Skeletal muscle tissue (tissue), 4 donors: ENCODE measurements around the gene TMED3. TPM values are rescaled to one million over a fixed set of nuclear protein-coding genes. Genes with fewer than 3 reads are reported as not detected.

Experiments
- H3K27ac ChIP-seq: one replicate; pipeline ENCODE4 v1.7.0; 2013; ENCODE audit warnings: mild to moderate bottlenecking, low read depth, low read length, inconsistent platforms
- H3K27me3 ChIP-seq, 3 donors: one replicate each; pipeline ENCODE4 v1.7.0; 2013; ENCODE audit warnings: low read length in 3 of 3; ENCODE audit not compliant: control insufficient read depth in 3 of 3, insufficient read depth in 3 of 3
- H3K36me3 ChIP-seq, 3 donors: one replicate each; pipeline ENCODE4 v1.7.0; 2013; ENCODE audit warnings: low read length in 3 of 3; ENCODE audit not compliant: control insufficient read depth in 3 of 3, insufficient read depth in 3 of 3
- H3K4me1 ChIP-seq, 3 donors: one replicate each; pipeline ENCODE4 v1.7.0; 2013; ENCODE audit warnings: low read length in 3 of 3, mild to moderate bottlenecking in 3 of 3; ENCODE audit not compliant: control insufficient read depth in 3 of 3, insufficient read depth in 3 of 3
- H3K4me3 ChIP-seq, 3 donors: one replicate each; pipeline ENCODE4 v1.7.0; 2013; ENCODE audit warnings: low read length in 3 of 3
- H3K9ac ChIP-seq, 3 donors: one replicate each; pipeline ENCODE4 v1.7.0; 2013; ENCODE audit warnings: low read length in 3 of 3, mild to moderate bottlenecking in 3 of 3, moderate library complexity in 2 of 3, low read depth in 1 of 3
- H3K9me3 ChIP-seq, 3 donors: one replicate each; pipeline ENCODE4 v1.7.0; 2013; ENCODE audit warnings: low read length in 3 of 3; ENCODE audit not compliant: control insufficient read depth in 3 of 3
- total RNA-seq: library from RNA; depleted of rRNA; stranded (reverse); fragments of >200 nt; gene quantifications from one replicate; pipeline ENCODE4 v1.2.3, GENCODE V29; 2014
- donor health status: Osteomylitis.

Gene TMED3
- total RNA-seq, 1 donor from 2014 or later = 28.2 TPM

GRCh38 chr15:79370716-79371115 lies 59.8 kb downstream of the TMED3 start:
- Histone ChIP-seq H3K27me3 (no peaks in the 10 kb centered on the region), H3K4me3 (no peak overlapping the region), H3K36me3 (no peaks in the 10 kb centered on the region), H3K27ac (no peak overlapping the region), H3K4me1 (no peaks in the 10 kb centered on the region), H3K9me3 (no peaks in the 10 kb centered on the region), H3K9ac (no peak overlapping the region)

- H3K27me3 ChIP-seq = no peaks in the 10 kb centered on the region
- no peaks in the 10 kb centered on the region for H3K9me3 ChIP-seq
- no peak overlapping the region for H3K27ac ChIP-seq
- H3K4me1 ChIP-seq = no peaks in the 10 kb centered on the region
- H3K4me3 ChIP-seq = no peak overlapping the region
- no peak overlapping the region for H3K9ac ChIP-seq
- no peaks in the 10 kb centered on the region for H3K36me3 ChIP-seq
Measured at GRCh38 chr15:79371591-79371990, 60.7 kb downstream of the TMED3 start.

GRCh38 chr15:79372428-79372827 lies 61.5 kb downstream of the TMED3 start:
- H3K4me3 ChIP-seq = no peak overlapping the region
- no peaks in the 10 kb centered on the region for H3K36me3 ChIP-seq
- H3K4me1 ChIP-seq = no peaks in the 10 kb centered on the region
- no peak overlapping the region for H3K9ac ChIP-seq
- no peaks in the 10 kb centered on the region for H3K27me3 ChIP-seq
- no peak overlapping the region for H3K27ac ChIP-seq
- no peaks in the 10 kb centered on the region for H3K9me3 ChIP-seq

Other genes with a start within 250 kb of the TMED3 start
- gene RASGRF1, start 220.3 kb upstream of the TMED3 start, total RNA-seq = not detected
- not detected for gene ANKRD34C, start 28.4 kb upstream of the TMED3 start, total RNA-seq
- 1.6 TPM for gene MINAR1, start 121.2 kb downstream of the TMED3 start, total RNA-seq